Upper lobe of left lung (tissue), 6 donors: ENCODE data around the gene AKR1B15. TPM values are rescaled to one million over a fixed set of nuclear protein-coding genes. Genes with fewer than 3 reads are reported as not detected.

ENCODE experiments used
- ATAC-seq, 2 donors: fragments of 200-7000 bp; cut with Tn5 transposase; one replicate each; pipeline ENCODE4 v1.9.1; 2022; ENCODE audit warnings: mild to moderate bottlenecking in 2 of 2, moderate library complexity in 2 of 2; ENCODE audit not compliant: low FRiP score in 2 of 2
- DNase-seq, 2 donors: peaks; one replicate each; pipeline ENCODE4 v3.0.0-alpha.2; 2019 to 2020
- H3K27ac ChIP-seq, 4 donors: fragments of 200-600 bp; sonication (generic); one replicate each; pipeline ENCODE4 v1.5.1; 2016 to 2019
- H3K27me3 ChIP-seq, 4 donors: fragments of 200-600 bp; sonication (generic); one replicate each; pipeline ENCODE4 v1.5.1; 2017 to 2019
- H3K36me3 ChIP-seq, 4 donors: fragments of 200-600 bp; sonication (generic); one replicate each; pipeline ENCODE4 v1.5.1; 2016 to 2019
- H3K4me1 ChIP-seq, 4 donors: fragments of 200-600 bp; sonication (generic); one replicate each; pipeline ENCODE4 v1.5.1; 2018 to 2019
- H3K4me3 ChIP-seq, 4 donors: fragments of 200-600 bp; sonication (generic); one replicate each; pipeline ENCODE4 v1.5.1; 2017 to 2019; ENCODE audit warnings: mild to moderate bottlenecking in 2 of 4, moderate library complexity in 1 of 4
- H3K9me3 ChIP-seq, 4 donors: fragments of 200-600 bp; sonication (generic); one replicate each; pipeline ENCODE4 v1.5.1; 2018 to 2019
- EP300 ChIP-seq, 4 donors: sonication (generic); formaldehyde crosslinking; IDR thresholded peaks; one replicate each; pipeline ENCODE4 v1.5.1; 2017; ENCODE audit warnings: antibody characterized with exemption in 4 of 4, control low read depth in 2 of 4
- POLR2A ChIP-seq, 4 donors: fragments of 450-650 bp; IDR thresholded peaks; one replicate each; pipeline ENCODE4 v1.5.1; 2016 to 2017; ENCODE audit warnings: antibody characterized with exemption in 4 of 4, mild to moderate bottlenecking in 2 of 4
- POLR2AphosphoS5 ChIP-seq, 2 donors: sonication (generic); formaldehyde crosslinking; IDR thresholded peaks; one replicate each; pipeline ENCODE4 v1.5.1; 2017; ENCODE audit warnings: antibody characterized with exemption in 2 of 2
- total RNA-seq, 6 donors: library from RNA; depleted of rRNA in 4 of 6; stranded (reverse); fragments of >200 nt in 4 of 6; gene quantifications; one replicate each; pipeline versions ENCODE4 v1.1.0 to v1.2.1, GENCODE V29; 2016 to 2021
- TF ChIP-seq, protein P1 (sequence below), 6 experiments: fragments of 450-650 bp in 4 of 6; fragments of 200-600 bp in 2 of 6; sonication (generic) in 2 of 6; IDR thresholded peaks; one replicate each; pipeline ENCODE4 v1.5.1; 2016 to 2019; ENCODE audit warnings: antibody characterized with exemption in 6 of 6
- donor health status: DM: no; HTN: no; CAD: no; lungs with moderate emphysema.
- donor health status: DM: no; HTN: yes; CAD: no; lungs with severe emphysema.

The AKR1B15 gene
- total RNA-seq, 6 donors from 2014 or later = not detected

DNA sequence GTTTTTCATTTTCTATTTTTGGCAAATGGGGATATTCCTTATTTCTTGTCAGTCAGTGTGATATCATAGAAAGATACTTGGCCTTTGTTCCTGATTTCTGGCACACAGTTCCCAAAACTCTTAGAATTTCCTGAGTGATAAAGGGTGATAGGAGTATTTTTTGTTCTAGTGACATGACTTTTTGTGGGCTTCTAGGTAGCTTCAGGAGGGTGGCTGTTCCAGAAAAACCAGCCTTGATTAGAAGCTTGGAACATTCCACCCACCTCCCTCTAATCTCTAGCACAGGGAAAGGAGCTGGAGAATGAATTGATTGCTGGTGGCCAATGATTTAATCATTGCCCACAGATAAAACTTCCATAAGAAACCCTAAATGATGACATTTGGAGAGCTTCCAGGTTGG lies 80.5 kb downstream of the AKR1B15 start:
- no peak for TF ChIP-seq POLR2AphosphoS5 (IDR thresholded peaks at IDR 0.05)
- TF ChIP-seq EP300 (IDR thresholded peaks at IDR 0.05) = no peak
- TF ChIP-seq, protein P1, sequence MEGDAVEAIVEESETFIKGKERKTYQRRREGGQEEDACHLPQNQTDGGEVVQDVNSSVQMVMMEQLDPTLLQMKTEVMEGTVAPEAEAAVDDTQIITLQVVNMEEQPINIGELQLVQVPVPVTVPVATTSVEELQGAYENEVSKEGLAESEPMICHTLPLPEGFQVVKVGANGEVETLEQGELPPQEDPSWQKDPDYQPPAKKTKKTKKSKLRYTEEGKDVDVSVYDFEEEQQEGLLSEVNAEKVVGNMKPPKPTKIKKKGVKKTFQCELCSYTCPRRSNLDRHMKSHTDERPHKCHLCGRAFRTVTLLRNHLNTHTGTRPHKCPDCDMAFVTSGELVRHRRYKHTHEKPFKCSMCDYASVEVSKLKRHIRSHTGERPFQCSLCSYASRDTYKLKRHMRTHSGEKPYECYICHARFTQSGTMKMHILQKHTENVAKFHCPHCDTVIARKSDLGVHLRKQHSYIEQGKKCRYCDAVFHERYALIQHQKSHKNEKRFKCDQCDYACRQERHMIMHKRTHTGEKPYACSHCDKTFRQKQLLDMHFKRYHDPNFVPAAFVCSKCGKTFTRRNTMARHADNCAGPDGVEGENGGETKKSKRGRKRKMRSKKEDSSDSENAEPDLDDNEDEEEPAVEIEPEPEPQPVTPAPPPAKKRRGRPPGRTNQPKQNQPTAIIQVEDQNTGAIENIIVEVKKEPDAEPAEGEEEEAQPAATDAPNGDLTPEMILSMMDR (IDR thresholded peaks at IDR 0.05) = no peak
- TF ChIP-seq POLR2A (IDR thresholded peaks at IDR 0.05) = no peak
- H3K27me3 ChIP-seq = no peaks in the 10 kb centered on the region
- ATAC-seq = no peak

More for the DNA sequence above, 80.5 kb downstream of the AKR1B15 start:
- H3K27ac ChIP-seq = no peak overlapping the region
- peaks cover 0 to 6% (median 2%) of the 10 kb centered on the region in 4 donors for H3K4me1 ChIP-seq
- no peaks in the 10 kb centered on the region for H3K36me3 ChIP-seq
- H3K9me3 ChIP-seq = no peaks in the 10 kb centered on the region
- DNase-seq = no peak
- H3K4me3 ChIP-seq = no peak overlapping the region

Other genes with a start within 250 kb of the AKR1B15 start
- gene SLC35B4, start 232.2 kb upstream of the AKR1B15 start, total RNA-seq = 10 to 100 TPM in 3 of 6 donors, 1 to 10 TPM in 3; 1.8 to 16.8 (median 11.2) TPM
- gene AKR1B1, start 90.0 kb upstream of the AKR1B15 start, total RNA-seq = 100 to 1,000 TPM in 3 of 6 donors, 10 to 100 TPM in 3; 39.2 to 108 (median 93.1) TPM
- gene AKR1B10, start 21.5 kb upstream of the AKR1B15 start, total RNA-seq = under 1 TPM in 2 of 6 donors, not detected in 4; 0.14 to 0.34 TPM
- gene BPGM, start 97.7 kb downstream of the AKR1B15 start, total RNA-seq = 10 to 100 TPM in 5 of 6 donors, 1 to 10 TPM in 1; 9.5 to 30.7 (median 14.3) TPM
- gene CALD1, start 230.5 kb downstream of the AKR1B15 start, total RNA-seq = 100 to 1,000 TPM in 5 of 6 donors, 10 to 100 TPM in 1; 98.6 to 156 (median 124) TPM